GM19023 (cell line): ENCODE results near the gene GALNT7.
"Not testable (repeated sequence)": the region's sequence is repeated elsewhere in the genome, so short reads cannot be mapped to it uniquely, and the experiment has no call there.

ENCODE experiments used
- ATAC-seq: cut with Tn5 transposase; IDR thresholded peaks from one replicate; pipeline ENCODE4 v1.9.1; 2021; ENCODE audit warnings: mild to moderate bottlenecking, moderate library complexity; ENCODE audit not compliant: unreplicated experiment

GALNT7 gene

GRCh38 chr4:173168396-173169177, at the start of gene GALNT7:
TSS of gene GALNT7 (plus strand) at chr4:173168811. CDS start at chr4:173168836, 25 bp downstream.
- ATAC-seq, result peak; percentile 39

GRCh38 chr4:173118819-173119218, 49.8 kb upstream of the GALNT7 start:
- ATAC-seq, result not testable (repeated sequence)

GRCh38 chr4:173119818-173120217, 48.8 kb upstream of the GALNT7 start:
- no peak for ATAC-seq

GRCh38 chr4:173121076-173121561, 47.5 kb upstream of the GALNT7 start:
- peak; percentile 99 for ATAC-seq

- no peak for ATAC-seq
Measured at GRCh38 chr4:173124209-173124865, 44.3 kb upstream of the GALNT7 start.

- ATAC-seq, result no peak
Measured at GRCh38 chr4:173125216-173125812, 43.3 kb upstream of the GALNT7 start.

- ATAC-seq, result no peak
Measured at GRCh38 chr4:173128199-173128890, 40.3 kb upstream of the GALNT7 start.

GRCh38 chr4:173130687-173131086, 37.9 kb upstream of the GALNT7 start:
- no peak for ATAC-seq

GRCh38 chr4:173134426-173134825, 34.2 kb upstream of the GALNT7 start:
- no peak for ATAC-seq

- no peak for ATAC-seq
Measured at GRCh38 chr4:173135241-173135847, 33.3 kb upstream of the GALNT7 start.

GRCh38 chr4:173138624-173139023, 30.0 kb upstream of the GALNT7 start:
- no peak for ATAC-seq

- ATAC-seq, result no peak
Measured at GRCh38 chr4:173139561-173139960, 29.1 kb upstream of the GALNT7 start.

GRCh38 chr4:173145131-173145530, 23.5 kb upstream of the GALNT7 start:
- no peak for ATAC-seq

GRCh38 chr4:173146456-173146855, 22.2 kb upstream of the GALNT7 start:
- ATAC-seq, result no peak

- ATAC-seq, result no peak
Measured at GRCh38 chr4:173151496-173151895, 17.1 kb upstream of the GALNT7 start.

- ATAC-seq, result no peak
Measured at GRCh38 chr4:173152104-173152503, 16.5 kb upstream of the GALNT7 start.

- no peak for ATAC-seq
Measured at GRCh38 chr4:173153445-173153844, 15.2 kb upstream of the GALNT7 start.

GRCh38 chr4:173159791-173160190, 8.8 kb upstream of the GALNT7 start:
- ATAC-seq, result no peak

GRCh38 chr4:173160871-173161270, 7.7 kb upstream of the GALNT7 start:
- no peak for ATAC-seq

- ATAC-seq, result no peak
Measured at GRCh38 chr4:173161311-173161710, 7.3 kb upstream of the GALNT7 start.

- no peak for ATAC-seq
Measured at GRCh38 chr4:173165706-173166105, 2.9 kb upstream of the GALNT7 start.
